NCI-H187 treated with DMSO at 0.1 percent for 48 hours (cell line): ENCODE measurements around the gene SGK2.

Experiments used
- DNase-seq: peaks from one replicate; lab custom pipeline; 2025; lab: John Stamatoyannopoulos, UW

Gene SGK2

GRCh38 chr20:43536041-43536816 is 22.6 kb upstream of the SGK2 start:
- no peak for DNase-seq

- DNase-seq, result no peak
Measured at GRCh38 chr20:43536817-43537440, 21.9 kb upstream of the SGK2 start.

- peak; percentile 6 for DNase-seq
Measured at GRCh38 chr20:43537921-43538877, 20.6 kb upstream of the SGK2 start.

- no peak for DNase-seq
Measured at GRCh38 chr20:43538878-43539700, 19.7 kb upstream of the SGK2 start.

GRCh38 chr20:43539975-43540672 is 18.7 kb upstream of the SGK2 start:
- no peak for DNase-seq

- no peak for DNase-seq
Measured at GRCh38 chr20:43540673-43541060, 18.2 kb upstream of the SGK2 start.

- DNase-seq, result no peak
Measured at GRCh38 chr20:43541214-43541613, 17.6 kb upstream of the SGK2 start.

- no peak for DNase-seq
Measured at GRCh38 chr20:43542161-43542560, 16.7 kb upstream of the SGK2 start.

- DNase-seq, result no peak
Measured at GRCh38 chr20:43542674-43543073, 16.2 kb upstream of the SGK2 start.

- no peak for DNase-seq
Measured at GRCh38 chr20:43543138-43543537, 15.7 kb upstream of the SGK2 start.

GRCh38 chr20:43544501-43544900 is 14.3 kb upstream of the SGK2 start:
- no peak for DNase-seq

GRCh38 chr20:43545837-43546578 is 12.8 kb upstream of the SGK2 start:
- DNase-seq, result no peak

- no peak for DNase-seq
Measured at GRCh38 chr20:43548273-43548880, 10.4 kb upstream of the SGK2 start.

GRCh38 chr20:43549416-43550065 is 9.3 kb upstream of the SGK2 start:
- no peak for DNase-seq

GRCh38 chr20:43550456-43550855 is 8.4 kb upstream of the SGK2 start:
- no peak for DNase-seq

GRCh38 chr20:43554369-43554768 is 4.5 kb upstream of the SGK2 start:
- no peak for DNase-seq

- no peak for DNase-seq
Measured at GRCh38 chr20:43559147-43559987, 540 bp downstream of the SGK2 start.

GRCh38 chr20:43560974-43561373 is 2.1 kb downstream of the SGK2 start:
- DNase-seq, result no peak
